K562 (cell line): Measurements from ENCODE around the gene SLC25A45. TPM values are rescaled to one million over a fixed set of nuclear protein-coding genes. Genes with fewer than 3 reads are reported as not detected.

Experiments used
- CHAMP1 ChIP-seq: fragments of 450-650 bp; IDR thresholded peaks from 2 replicates; pipeline ENCODE4 v1.6.1; 2016; ENCODE audit warnings: mild to moderate bottlenecking
- CREB3L1 ChIP-seq: fragments of 450-650 bp; IDR thresholded peaks from 2 replicates; pipeline ENCODE4 v1.6.1; 2014; ENCODE audit warnings: low read depth, mild to moderate bottlenecking, moderate library complexity, borderline replicate concordance
- DNMT1 ChIP-seq: fragments of 450-650 bp; IDR thresholded peaks from 2 replicates; pipeline ENCODE4 v1.6.1; 2016; ENCODE audit warnings: antibody characterized with exemption, mild to moderate bottlenecking
- FOXK1 ChIP-seq: sonication (generic); formaldehyde crosslinking; IDR thresholded peaks from 2 replicates; pipeline ENCODE4 v1.8.0; 2022; ENCODE audit warnings: missing genetic modification reagents, mild to moderate bottlenecking, borderline replicate concordance
- HMG20A ChIP-seq: fragments of 450-650 bp; formaldehyde crosslinking; conservative IDR thresholded peaks from 2 replicates; pipeline ENCODE4 v1.4.0; 2020; ENCODE audit warnings: mild to moderate bottlenecking, mixed read lengths
- MAZ ChIP-seq, 2 experiments: fragments of 450-650 bp in 1 of 2; sonication (generic) in 1 of 2; formaldehyde crosslinking; IDR thresholded peaks in 1 of 2; conservative IDR thresholded peaks in 1 of 2; 2 replicates each; pipeline versions ENCODE4 v1.4.0 to v1.5.0; 2020; ENCODE audit warnings: mild to moderate bottlenecking in 1 of 2, missing genetic modification reagents in 1 of 2
- NCOA1 ChIP-seq: fragments of 450-650 bp; IDR thresholded peaks from 2 replicates; pipeline ENCODE4 v1.6.1; 2016; ENCODE audit warnings: low read depth
- RBBP5 ChIP-seq: fragments of 200-600 bp; sonication (generic); IDR thresholded peaks from 2 replicates; pipeline ENCODE4 v1.6.1; 2012; ENCODE audit warnings: borderline replicate concordance, mild to moderate bottlenecking, low read length, control low read depth, inconsistent platforms; ENCODE audit not compliant: insufficient read depth, poor library complexity, severe bottlenecking
- RCOR1 ChIP-seq, 2 experiments: IDR thresholded peaks; 2 replicates each; pipeline ENCODE4 v1.6.1; 2012; ENCODE audit warnings: low read depth in 2 of 2, low read length in 2 of 2, borderline replicate concordance in 1 of 2, improper control_type of control experiment in 1 of 2
- SMAD4 ChIP-seq: fragments of 250-450 bp; sonication (Bioruptor Pico); conservative IDR thresholded peaks from 2 replicates; pipeline ENCODE4 v1.8.0; 2021; ENCODE audit warnings: inconsistent platforms, mild to moderate bottlenecking, moderate library complexity
- SP1 ChIP-seq: sonication (generic); formaldehyde crosslinking; IDR thresholded peaks from 2 replicates; pipeline ENCODE4 v1.8.1; 2022; ENCODE audit warnings: mild to moderate bottlenecking, missing genetic modification reagents
- SREBF2 ChIP-seq: sonication (generic); formaldehyde crosslinking; IDR thresholded peaks from 2 replicates; pipeline ENCODE4 v1.4.0; 2020; ENCODE audit warnings: mild to moderate bottlenecking, missing genetic modification reagents
- SRSF9 ChIP-seq: fragments of 200-400 bp; formaldehyde crosslinking; IDR thresholded peaks from 2 replicates; pipeline ENCODE4 v1.6.1; 2017; ENCODE audit warnings: low read depth, low read length, borderline replicate concordance
- TBL1XR1 ChIP-seq, 2 experiments: IDR thresholded peaks; 2 replicates each; pipeline ENCODE4 v1.6.1; 2012; ENCODE audit warnings: improper control_type of control experiment in 2 of 2, low read length in 2 of 2, mild to moderate bottlenecking in 1 of 2
- ZBTB12 ChIP-seq: fragments of 250-450 bp; sonication (Bioruptor Pico); IDR thresholded peaks from 2 replicates; pipeline ENCODE4 v1.4.0; 2020
- ZNF316 ChIP-seq: fragments of 450-650 bp; IDR thresholded peaks from 2 replicates; pipeline ENCODE4 v1.6.1; 2016
- ZNF511 ChIP-seq: sonication (generic); formaldehyde crosslinking; IDR thresholded peaks from 2 replicates; pipeline ENCODE4 v1.8.0; 2022; ENCODE audit warnings: mild to moderate bottlenecking, missing genetic modification reagents
- ZNF695 ChIP-seq: fragments of 450-650 bp; formaldehyde crosslinking; IDR thresholded peaks from 2 replicates; pipeline ENCODE4 v1.4.0; 2020; ENCODE audit warnings: mild to moderate bottlenecking, moderate library complexity
- ZSCAN29 ChIP-seq: fragments of 450-650 bp; IDR thresholded peaks from 2 replicates; pipeline ENCODE4 v1.6.1; 2017
- ZZZ3 ChIP-seq: fragments of 450-650 bp; IDR thresholded peaks from 2 replicates; pipeline ENCODE4 v1.6.1; 2016; ENCODE audit warnings: antibody characterized with exemption, mild to moderate bottlenecking, moderate library complexity
- polyA plus RNA-seq, 8 experiments: library from polyadenylated mRNA; depleted of rRNA in 4 of 8; stranded (reverse) in 5 of 8; unstranded in 3 of 8; fragments of >200 nt; fragmentation: Nextera tagmentation in 2 of 8; fragmentation: Illumina TruSeq in 1 of 8; extraction: Ambion mirVana in 2 of 8; extraction: Trizol in 1 of 8; gene quantifications; 2 replicates each; pipeline versions ENCODE4 v1.2.1 to v1.2.3, GENCODE V29; 2011 to 2014; ENCODE audit warnings: inconsistent platforms in 1 of 8, missing spikeins in 1 of 8
- total RNA-seq, 7 experiments: library from RNA; depleted of rRNA in 6 of 7; stranded (reverse); fragments of >200 nt in 6 of 7; fragmentation: Illumina TruSeq in 2 of 7; extraction: Trizol in 2 of 7; gene quantifications; 2 replicates each; pipeline versions ENCODE4 v1.2.1 to v1.2.3, GENCODE V29; 2011 to 2021; ENCODE audit warnings: low replicate concordance in 1 of 7

Gene SLC25A45
- total and polyA plus RNA-seq, 9 of the 15 experiments (the other 6 are each of a cell fraction or from before 2014, with no cell fraction given) = 0.15 to 2.3 (median 0.68) TPM

GRCh38 chr11:65386307-65387140 lies 4.1 kb upstream of the SLC25A45 start, which contains the start of gene FRMD8 (continued):
- TF ChIP-seq SRSF9 (no peak), DNMT1 (no peak), MAZ (CRISPR knock-in tag; conservative IDR thresholded peaks at IDR 0.05 in 1 of 2, IDR thresholded peaks at IDR 0.05 in 1 of 2) (peak; percentile 10 to 77; a peak in 2 of 4 replicates), CHAMP1 (no peak), ZSCAN29 (no peak), SP1 (peak; percentile 57; the same call in 1 of the 2 replicates), HMG20A (CRISPR knock-in tag) (no peak), RBBP5 (peak; percentile 44), SREBF2 (CRISPR knock-in tag) (no peak), RCOR1 (IDR thresholded peaks at IDR 0.05; ENCODE audit: borderline replicate concordance in 1 of 2, low read depth in 2 of 2, low read length in 2 of 2) (no peak), TBL1XR1 (IDR thresholded peaks at IDR 0.05; ENCODE audit: low read length in 2 of 2) (no peak), ZNF695 (CRISPR knock-in tag) (no peak), ZBTB12 (no peak), SMAD4 (CRISPR knock-in tag) (peak; percentile 72), ZNF511 (peak; percentile 57; the same call in 1 of the 2 replicates), ZNF316 (no peak), CREB3L1 (no peak), FOXK1 (CRISPR knock-in tag) (no peak), ZZZ3 (no peak), NCOA1 (no peak)
